ENCODE data around the gene AMH. TPM values are rescaled to one million over a fixed set of nuclear protein-coding genes. Genes with fewer than 3 reads are reported as not detected.

The AMH gene
- total and polyA plus RNA-seq, 2 of the 13 experiments (the other 11 are each of a cell fraction or from before 2014, with no cell fraction given) = 0.03 to 0.18 TPM

DNA sequence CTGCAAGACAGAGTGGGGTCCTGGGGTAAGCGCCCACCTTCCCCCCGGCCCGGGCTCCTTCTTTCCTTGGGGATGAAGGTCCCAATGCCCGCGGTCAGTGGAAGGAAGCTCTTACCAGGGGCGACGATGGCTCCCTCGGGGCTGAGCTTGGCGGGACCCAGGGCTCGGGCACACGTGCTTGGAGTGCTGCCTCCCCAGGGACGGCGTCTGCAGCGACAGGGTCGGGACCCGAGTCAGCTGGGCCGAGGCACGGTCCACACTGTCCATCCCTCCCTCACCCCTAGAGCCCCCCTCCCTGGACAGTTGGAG lies 3.6 kb downstream of the AMH start (continued):
- TF ChIP-seq MYC (CRISPR knock-in tag; IDR thresholded peaks at IDR 0.05; ENCODE audit: borderline replicate concordance) (peak; percentile 70), ZNF709 (CRISPR knock-in tag; IDR thresholded peaks at IDR 0.05) (no peak), BRCA1 (CRISPR knock-in tag; IDR thresholded peaks at IDR 0.05) (no peak), ZC3H4 (CRISPR knock-in tag; IDR thresholded peaks at IDR 0.05; ENCODE audit: borderline replicate concordance) (no peak), PCBP2 (optimal IDR thresholded peaks at IDR 0.05; ENCODE audit: low read depth, low read length, poor library complexity, severe bottlenecking) (no peak), ZKSCAN8 (CRISPR knock-in tag; IDR thresholded peaks at IDR 0.05; ENCODE audit: borderline replicate concordance) (no peak), TCF12 (IDR thresholded peaks at IDR 0.05) (no peak), TCF12 (CRISPR knock-in tag; IDR thresholded peaks at IDR 0.05) (no peak), SRSF9 (IDR thresholded peaks at IDR 0.05; ENCODE audit: borderline replicate concordance, insufficient read depth, low read depth, low read length, poor library complexity, severe bottlenecking) (no peak), ZBTB21 (CRISPR knock-in tag; IDR thresholded peaks at IDR 0.05) (no peak), ZNF343 (CRISPR knock-in tag; IDR thresholded peaks at IDR 0.05) (peak; percentile 69; the same call in 1 of the 2 replicates), KMT2B (CRISPR knock-in tag; IDR thresholded peaks at IDR 0.05) (no peak), MATR3 (CRISPR knock-in tag; IDR thresholded peaks at IDR 0.05) (no peak), ZNF235 (CRISPR knock-in tag; IDR thresholded peaks at IDR 0.05; ENCODE audit: borderline replicate concordance) (no peak), ZNF891 (CRISPR knock-in tag; IDR thresholded peaks at IDR 0.05) (no peak), PHF20 (CRISPR knock-in tag; IDR thresholded peaks at IDR 0.05) (no peak), ZNF296 (CRISPR knock-in tag; conservative IDR thresholded peaks at IDR 0.05) (no peak)
- TF ChIP-seq, protein P1, sequence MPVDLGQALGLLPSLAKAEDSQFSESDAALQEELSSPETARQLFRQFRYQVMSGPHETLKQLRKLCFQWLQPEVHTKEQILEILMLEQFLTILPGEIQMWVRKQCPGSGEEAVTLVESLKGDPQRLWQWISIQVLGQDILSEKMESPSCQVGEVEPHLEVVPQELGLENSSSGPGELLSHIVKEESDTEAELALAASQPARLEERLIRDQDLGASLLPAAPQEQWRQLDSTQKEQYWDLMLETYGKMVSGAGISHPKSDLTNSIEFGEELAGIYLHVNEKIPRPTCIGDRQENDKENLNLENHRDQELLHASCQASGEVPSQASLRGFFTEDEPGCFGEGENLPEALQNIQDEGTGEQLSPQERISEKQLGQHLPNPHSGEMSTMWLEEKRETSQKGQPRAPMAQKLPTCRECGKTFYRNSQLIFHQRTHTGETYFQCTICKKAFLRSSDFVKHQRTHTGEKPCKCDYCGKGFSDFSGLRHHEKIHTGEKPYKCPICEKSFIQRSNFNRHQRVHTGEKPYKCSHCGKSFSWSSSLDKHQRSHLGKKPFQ (CRISPR knock-in tag; IDR thresholded peaks at IDR 0.05; ENCODE audit: insufficient replicate concordance) = peak; percentile 28
- TF ChIP-seq, protein P2, sequence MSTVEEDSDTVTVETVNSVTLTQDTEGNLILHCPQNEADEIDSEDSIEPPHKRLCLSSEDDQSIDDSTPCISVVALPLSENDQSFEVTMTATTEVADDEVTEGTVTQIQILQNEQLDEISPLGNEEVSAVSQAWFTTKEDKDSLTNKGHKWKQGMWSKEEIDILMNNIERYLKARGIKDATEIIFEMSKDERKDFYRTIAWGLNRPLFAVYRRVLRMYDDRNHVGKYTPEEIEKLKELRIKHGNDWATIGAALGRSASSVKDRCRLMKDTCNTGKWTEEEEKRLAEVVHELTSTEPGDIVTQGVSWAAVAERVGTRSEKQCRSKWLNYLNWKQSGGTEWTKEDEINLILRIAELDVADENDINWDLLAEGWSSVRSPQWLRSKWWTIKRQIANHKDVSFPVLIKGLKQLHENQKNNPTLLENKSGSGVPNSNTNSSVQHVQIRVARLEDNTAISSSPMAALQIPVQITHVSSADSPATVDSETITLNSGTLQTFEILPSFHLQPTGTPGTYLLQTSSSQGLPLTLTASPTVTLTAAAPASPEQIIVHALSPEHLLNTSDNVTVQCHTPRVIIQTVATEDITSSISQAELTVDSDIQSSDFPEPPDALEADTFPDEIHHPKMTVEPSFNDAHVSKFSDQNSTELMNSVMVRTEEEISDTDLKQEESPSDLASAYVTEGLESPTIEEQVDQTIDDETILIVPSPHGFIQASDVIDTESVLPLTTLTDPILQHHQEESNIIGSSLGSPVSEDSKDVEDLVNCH (CRISPR knock-in tag; IDR thresholded peaks at IDR 0.05) = no peak
- TF ChIP-seq, protein P3, sequence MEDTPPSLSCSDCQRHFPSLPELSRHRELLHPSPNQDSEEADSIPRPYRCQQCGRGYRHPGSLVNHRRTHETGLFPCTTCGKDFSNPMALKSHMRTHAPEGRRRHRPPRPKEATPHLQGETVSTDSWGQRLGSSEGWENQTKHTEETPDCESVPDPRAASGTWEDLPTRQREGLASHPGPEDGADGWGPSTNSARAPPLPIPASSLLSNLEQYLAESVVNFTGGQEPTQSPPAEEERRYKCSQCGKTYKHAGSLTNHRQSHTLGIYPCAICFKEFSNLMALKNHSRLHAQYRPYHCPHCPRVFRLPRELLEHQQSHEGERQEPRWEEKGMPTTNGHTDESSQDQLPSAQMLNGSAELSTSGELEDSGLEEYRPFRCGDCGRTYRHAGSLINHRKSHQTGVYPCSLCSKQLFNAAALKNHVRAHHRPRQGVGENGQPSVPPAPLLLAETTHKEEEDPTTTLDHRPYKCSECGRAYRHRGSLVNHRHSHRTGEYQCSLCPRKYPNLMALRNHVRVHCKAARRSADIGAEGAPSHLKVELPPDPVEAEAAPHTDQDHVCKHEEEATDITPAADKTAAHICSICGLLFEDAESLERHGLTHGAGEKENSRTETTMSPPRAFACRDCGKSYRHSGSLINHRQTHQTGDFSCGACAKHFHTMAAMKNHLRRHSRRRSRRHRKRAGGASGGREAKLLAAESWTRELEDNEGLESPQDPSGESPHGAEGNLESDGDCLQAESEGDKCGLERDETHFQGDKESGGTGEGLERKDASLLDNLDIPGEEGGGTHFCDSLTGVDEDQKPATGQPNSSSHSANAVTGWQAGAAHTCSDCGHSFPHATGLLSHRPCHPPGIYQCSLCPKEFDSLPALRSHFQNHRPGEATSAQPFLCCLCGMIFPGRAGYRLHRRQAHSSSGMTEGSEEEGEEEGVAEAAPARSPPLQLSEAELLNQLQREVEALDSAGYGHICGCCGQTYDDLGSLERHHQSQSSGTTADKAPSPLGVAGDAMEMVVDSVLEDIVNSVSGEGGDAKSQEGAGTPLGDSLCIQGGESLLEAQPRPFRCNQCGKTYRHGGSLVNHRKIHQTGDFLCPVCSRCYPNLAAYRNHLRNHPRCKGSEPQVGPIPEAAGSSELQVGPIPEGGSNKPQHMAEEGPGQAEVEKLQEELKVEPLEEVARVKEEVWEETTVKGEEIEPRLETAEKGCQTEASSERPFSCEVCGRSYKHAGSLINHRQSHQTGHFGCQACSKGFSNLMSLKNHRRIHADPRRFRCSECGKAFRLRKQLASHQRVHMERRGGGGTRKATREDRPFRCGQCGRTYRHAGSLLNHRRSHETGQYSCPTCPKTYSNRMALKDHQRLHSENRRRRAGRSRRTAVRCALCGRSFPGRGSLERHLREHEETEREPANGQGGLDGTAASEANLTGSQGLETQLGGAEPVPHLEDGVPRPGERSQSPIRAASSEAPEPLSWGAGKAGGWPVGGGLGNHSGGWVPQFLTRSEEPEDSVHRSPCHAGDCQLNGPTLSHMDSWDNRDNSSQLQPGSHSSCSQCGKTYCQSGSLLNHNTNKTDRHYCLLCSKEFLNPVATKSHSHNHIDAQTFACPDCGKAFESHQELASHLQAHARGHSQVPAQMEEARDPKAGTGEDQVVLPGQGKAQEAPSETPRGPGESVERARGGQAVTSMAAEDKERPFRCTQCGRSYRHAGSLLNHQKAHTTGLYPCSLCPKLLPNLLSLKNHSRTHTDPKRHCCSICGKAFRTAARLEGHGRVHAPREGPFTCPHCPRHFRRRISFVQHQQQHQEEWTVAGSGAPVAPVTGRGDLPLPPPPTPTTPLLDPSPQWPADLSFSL (CRISPR knock-in tag; IDR thresholded peaks at IDR 0.05) = no peak
- TF ChIP-seq, protein P4, sequence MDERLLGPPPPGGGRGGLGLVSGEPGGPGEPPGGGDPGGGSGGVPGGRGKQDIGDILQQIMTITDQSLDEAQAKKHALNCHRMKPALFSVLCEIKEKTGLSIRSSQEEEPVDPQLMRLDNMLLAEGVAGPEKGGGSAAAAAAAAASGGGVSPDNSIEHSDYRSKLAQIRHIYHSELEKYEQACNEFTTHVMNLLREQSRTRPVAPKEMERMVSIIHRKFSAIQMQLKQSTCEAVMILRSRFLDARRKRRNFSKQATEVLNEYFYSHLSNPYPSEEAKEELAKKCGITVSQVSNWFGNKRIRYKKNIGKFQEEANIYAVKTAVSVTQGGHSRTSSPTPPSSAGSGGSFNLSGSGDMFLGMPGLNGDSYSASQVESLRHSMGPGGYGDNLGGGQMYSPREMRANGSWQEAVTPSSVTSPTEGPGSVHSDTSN (CRISPR knock-in tag; IDR thresholded peaks at IDR 0.05) = no peak

Data from HepG2 (cell line).